ENCODE measurements around the gene SEMA3G. TPM values are rescaled to one million over a fixed set of nuclear protein-coding genes. Genes with fewer than 3 reads are reported as not detected.

The SEMA3G gene
- total RNA-seq, 1 experiment from 2014 or later, result not detected

DNA sequence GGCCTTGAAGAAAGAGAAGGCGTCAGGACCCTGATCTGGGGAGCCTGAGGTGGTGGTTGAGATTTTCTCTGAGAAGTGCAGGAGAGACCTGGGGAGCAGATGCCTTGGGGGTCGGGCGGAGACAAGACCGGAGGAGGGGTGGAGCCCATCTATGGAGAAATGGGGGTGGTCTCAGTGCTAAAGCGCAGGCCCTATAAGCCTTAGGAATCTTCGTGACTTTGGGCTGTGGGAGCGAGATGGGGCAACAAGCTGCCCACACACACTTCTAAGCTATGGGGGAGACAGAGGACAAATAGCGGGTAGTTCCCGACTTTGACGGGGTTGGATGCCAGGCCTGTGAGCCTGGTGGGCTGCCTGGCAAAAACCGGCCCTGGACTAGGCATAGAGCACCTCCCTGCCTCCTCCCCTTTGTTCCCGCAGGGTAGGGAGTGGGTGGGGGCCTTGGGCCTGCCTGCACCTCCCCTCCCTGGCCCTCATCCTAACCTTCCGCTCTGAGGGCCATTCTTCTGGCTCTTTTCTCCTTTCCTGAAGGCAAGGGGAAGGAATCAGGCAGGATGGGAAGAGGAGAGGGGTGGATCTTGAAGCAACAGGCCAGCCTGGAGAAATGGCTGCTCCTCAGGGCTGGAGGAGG is 11.4 kb upstream of the SEMA3G start:
- intact Hi-C loops (cut with micrococcal nuclease; ENCODE audit: unreplicated experiment), result no loop called here
- no TSS peak for BruUV-seq (replicated peaks)
- Histone ChIP-seq H3K36me3 (ENCODE audit: insufficient read depth, low read length, poor library complexity, severe bottlenecking) (peaks cover 11% of the 10 kb centered on the region), H3K4me3 (ENCODE audit: low read depth, low read length, poor library complexity, severe bottlenecking) (peak overlapping the region; percentile 77), H3K27ac (ENCODE audit: low read depth, low read length, poor library complexity, severe bottlenecking) (peak overlapping the region; percentile 76), H3K9me3 (ENCODE audit: low read depth, low read length, poor library complexity, severe bottlenecking) (no peaks in the 10 kb centered on the region), H3K4me1 (ENCODE audit: insufficient read depth, low read length, poor library complexity, severe bottlenecking) (peaks cover 3% of the 10 kb centered on the region), H3K27me3 (replicated peaks; ENCODE audit: insufficient read depth, low read depth, low read length, poor library complexity) (no peaks in the 10 kb centered on the region)
- CTCF ChIA-PET, result no interaction called here
- DNase-seq (ENCODE audit: low spot score), result no peak
- POLR2A ChIA-PET (ENCODE audit: low non-redundant PET), result no interaction called here
- no peak for TF ChIP-seq EZH2 (IDR thresholded peaks at IDR 0.05; ENCODE audit: borderline replicate concordance, low read depth, low read length, poor library complexity, severe bottlenecking)
- TF ChIP-seq, protein P1, sequence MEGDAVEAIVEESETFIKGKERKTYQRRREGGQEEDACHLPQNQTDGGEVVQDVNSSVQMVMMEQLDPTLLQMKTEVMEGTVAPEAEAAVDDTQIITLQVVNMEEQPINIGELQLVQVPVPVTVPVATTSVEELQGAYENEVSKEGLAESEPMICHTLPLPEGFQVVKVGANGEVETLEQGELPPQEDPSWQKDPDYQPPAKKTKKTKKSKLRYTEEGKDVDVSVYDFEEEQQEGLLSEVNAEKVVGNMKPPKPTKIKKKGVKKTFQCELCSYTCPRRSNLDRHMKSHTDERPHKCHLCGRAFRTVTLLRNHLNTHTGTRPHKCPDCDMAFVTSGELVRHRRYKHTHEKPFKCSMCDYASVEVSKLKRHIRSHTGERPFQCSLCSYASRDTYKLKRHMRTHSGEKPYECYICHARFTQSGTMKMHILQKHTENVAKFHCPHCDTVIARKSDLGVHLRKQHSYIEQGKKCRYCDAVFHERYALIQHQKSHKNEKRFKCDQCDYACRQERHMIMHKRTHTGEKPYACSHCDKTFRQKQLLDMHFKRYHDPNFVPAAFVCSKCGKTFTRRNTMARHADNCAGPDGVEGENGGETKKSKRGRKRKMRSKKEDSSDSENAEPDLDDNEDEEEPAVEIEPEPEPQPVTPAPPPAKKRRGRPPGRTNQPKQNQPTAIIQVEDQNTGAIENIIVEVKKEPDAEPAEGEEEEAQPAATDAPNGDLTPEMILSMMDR (conservative IDR thresholded peaks at IDR 0.05; ENCODE audit: low read depth, low read length), result no peak

- no TSS peak for BruUV-seq (replicated peaks)
Observed at GRCh38 chr3:52455283-52456168, 10.6 kb upstream of the SEMA3G start, which contains the start of gene NISCH. Gene NISCH, plus strand, starts transcription at chr3:52455604. Its CDS starts 38 bp downstream, at chr3:52455642.

DNA sequence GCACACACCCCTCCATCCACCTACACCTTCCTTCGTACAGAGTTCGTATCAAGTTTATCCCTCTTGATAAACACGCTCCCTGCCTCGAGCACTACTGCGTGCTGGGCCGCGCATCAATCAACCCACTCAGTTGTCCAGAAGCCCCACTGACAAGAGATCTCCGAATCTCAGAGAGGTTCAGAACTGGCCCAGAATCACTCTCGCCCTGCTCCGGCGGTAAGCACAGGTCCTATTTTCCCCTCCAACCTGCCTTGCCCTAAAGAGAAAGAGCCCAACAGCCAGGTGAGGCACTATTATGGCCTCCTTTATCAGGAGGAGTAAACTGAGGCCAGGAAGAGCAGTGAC is 10.0 kb upstream of the SEMA3G start:
- H3K36me3 ChIP-seq (ENCODE audit: insufficient read depth, low read length, poor library complexity, severe bottlenecking), result peaks cover 11% of the 10 kb centered on the region
- TF ChIP-seq EZH2 (IDR thresholded peaks at IDR 0.05; ENCODE audit: borderline replicate concordance, low read depth, low read length, poor library complexity, severe bottlenecking), result no peak
- TF ChIP-seq, protein P1 (conservative IDR thresholded peaks at IDR 0.05; ENCODE audit: low read depth, low read length), result no peak
- H3K4me3 ChIP-seq (ENCODE audit: low read depth, low read length, poor library complexity, severe bottlenecking), result peak overlapping the region; percentile 77
- peak overlapping the region; percentile 23 for H3K27ac ChIP-seq (ENCODE audit: low read depth, low read length, poor library complexity, severe bottlenecking)
- no peaks in the 10 kb centered on the region for H3K27me3 ChIP-seq (replicated peaks; ENCODE audit: insufficient read depth, low read depth, low read length, poor library complexity)
- H3K4me1 ChIP-seq (ENCODE audit: insufficient read depth, low read length, poor library complexity, severe bottlenecking), result peaks cover 3% of the 10 kb centered on the region
- intact Hi-C loops (cut with micrococcal nuclease; ENCODE audit: unreplicated experiment), result no loop called here
- no peak for DNase-seq (ENCODE audit: low spot score)
- ChIA-PET POLR2A (ENCODE audit: low non-redundant PET) (no interaction called here), CTCF (interaction anchor here (0.6 kb wide), 1 partner anchor 7 kb away, joined by 5 read pairs; no protein-coding TSS in a partner anchor)
- no peaks in the 10 kb centered on the region for H3K9me3 ChIP-seq (ENCODE audit: low read depth, low read length, poor library complexity, severe bottlenecking)
- BruUV-seq (replicated peaks), result no TSS peak

More at GRCh38 chr3:52455283-52456168, 10.6 kb upstream of the SEMA3G start, which contains the start of gene NISCH:
- peaks cover 11% of the 10 kb centered on the region for H3K36me3 ChIP-seq (ENCODE audit: insufficient read depth, low read length, poor library complexity, severe bottlenecking)
- H3K9me3 ChIP-seq (ENCODE audit: low read depth, low read length, poor library complexity, severe bottlenecking), result no peaks in the 10 kb centered on the region
- peaks cover 3% of the 10 kb centered on the region for H3K4me1 ChIP-seq (ENCODE audit: insufficient read depth, low read length, poor library complexity, severe bottlenecking)
- intact Hi-C loops (cut with micrococcal nuclease; ENCODE audit: unreplicated experiment), result no loop called here
- ChIA-PET POLR2A (ENCODE audit: low non-redundant PET) (no interaction called here), CTCF (interaction anchor here (0.6 kb wide), 1 partner anchor 8 kb away, joined by 5 read pairs; no protein-coding TSS in a partner anchor)
- peak within 1 kb of the TSS; percentile 76 for H3K27ac ChIP-seq (ENCODE audit: low read depth, low read length, poor library complexity, severe bottlenecking)
- H3K4me3 ChIP-seq (ENCODE audit: low read depth, low read length, poor library complexity, severe bottlenecking), result peak within 1 kb of the TSS; percentile 77
- no peaks in the 10 kb centered on the region for H3K27me3 ChIP-seq (replicated peaks; ENCODE audit: insufficient read depth, low read depth, low read length, poor library complexity)
- TF ChIP-seq, protein P1 (conservative IDR thresholded peaks at IDR 0.05; ENCODE audit: low read depth, low read length), result no peak
- TF ChIP-seq EZH2 (IDR thresholded peaks at IDR 0.05; ENCODE audit: borderline replicate concordance, low read depth, low read length, poor library complexity, severe bottlenecking), result no peak
- peak; percentile 74 for DNase-seq (ENCODE audit: low spot score)
